ENCODE data around the gene PAFAH1B2. TPM values are rescaled to one million over a fixed set of nuclear protein-coding genes. Genes with fewer than 3 reads are reported as not detected.
A peak's percentile ranks its signal among the peaks of the same experiment; 100 is the strongest.

Gene PAFAH1B2
- total and polyA plus RNA-seq, 2 of the 8 experiments (the other 6 are each of a cell fraction or from before 2014, with no cell fraction given): 38.2 to 161 TPM

DNA sequence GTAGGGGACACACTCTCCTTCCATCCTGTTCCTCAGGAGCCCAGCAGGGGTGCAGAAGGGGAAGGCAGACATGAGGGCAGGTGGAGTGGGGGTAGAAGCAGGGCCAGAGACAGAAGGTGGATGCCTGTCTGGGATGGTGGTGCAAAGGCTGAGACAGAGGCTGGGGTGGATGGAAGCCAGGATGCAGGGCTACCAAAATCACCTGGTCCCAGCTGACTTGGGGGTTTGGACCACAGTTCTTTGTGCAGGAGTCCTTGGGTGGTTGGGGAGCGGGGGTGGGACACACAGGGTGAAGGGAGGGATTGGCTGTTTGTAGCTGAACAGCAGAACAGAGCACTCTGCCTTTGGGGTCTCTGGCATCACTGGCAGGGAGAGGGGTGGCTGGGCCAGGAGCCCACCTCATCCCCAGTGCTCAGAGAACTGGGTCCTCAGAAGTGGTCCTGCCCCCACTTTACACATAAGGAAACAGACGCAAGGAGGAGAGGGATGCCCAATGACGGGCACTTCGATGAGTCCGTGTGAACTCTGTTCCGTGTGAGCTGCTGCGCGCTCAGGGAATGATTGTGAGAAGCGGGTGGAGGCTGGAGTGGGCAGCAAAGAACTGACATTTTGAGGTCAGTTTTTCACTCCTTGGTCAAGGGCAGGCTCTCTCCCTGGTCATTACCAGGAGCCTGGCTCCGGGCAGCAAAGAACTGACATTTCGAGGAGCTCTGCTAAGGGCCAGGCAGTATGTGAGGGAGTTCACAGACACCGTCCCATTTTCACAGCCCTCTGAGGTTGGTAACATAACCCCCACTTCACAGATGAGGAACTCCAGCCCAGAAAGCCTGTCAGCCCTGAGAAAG, 56.9 kb downstream of the PAFAH1B2 start:
- Histone ChIP-seq H2BK15ac (ENCODE audit: low read length) (no peak overlapping the region), H3K79me2 (ENCODE audit: control insufficient read depth in 1 of 2, insufficient read depth in 2 of 2, low read length in 2 of 2) (peaks cover 0 to 14% of the 10 kb centered on the region in 2 experiments; a peak in 1 of 4 replicates), H2BK20ac (ENCODE audit: low read length) (no peak overlapping the region), H2AK5ac (ENCODE audit: low read depth, low read length) (peak overlapping the region; percentile 59; the same call in 1 of the 2 replicates), H3K23me2 (ENCODE audit: low read depth, low read length) (peaks cover 6% of the 10 kb centered on the region; the same call in 1 of the 2 replicates), H3K56ac (replicated peaks; ENCODE audit: insufficient read length, low read depth, low read length) (no peak overlapping the region), H3K27me3 (replicated peaks in 1 of 4; ENCODE audit: control insufficient read depth in 3 of 4, extremely low read depth in 1 of 4, insufficient read depth in 3 of 4, low read length in 3 of 4) (no peaks in the 10 kb centered on the region; a peak in 1 of 7 replicates), H4K5ac (ENCODE audit: insufficient read length, low read depth, low read length) (no peak overlapping the region), H3K14ac (ENCODE audit: insufficient read length) (no peak overlapping the region), H3K79me1 (ENCODE audit: low read depth, low read length) (no peaks in the 10 kb centered on the region; the same call in 1 of the 2 replicates), H4K91ac (replicated peaks; ENCODE audit: insufficient read length, low read length) (peak overlapping the region; percentile 25), H3K4me2 (ENCODE audit: insufficient read depth in 1 of 2, low read depth in 2 of 2, low read length in 2 of 2) (peak overlapping the region; percentile 67 to 81), H2BK120ac (replicated peaks; ENCODE audit: low read depth, low read length) (no peak overlapping the region), H3K9me3 (ENCODE audit: insufficient read depth in 2 of 2, low read depth in 1 of 2, low read length in 1 of 2) (no peaks in the 10 kb centered on the region), H3K18ac (ENCODE audit: extremely low read depth, low read length) (no peak overlapping the region), H3K4me1 (replicated peaks in 1 of 4; ENCODE audit: control insufficient read depth in 3 of 4, insufficient read depth in 4 of 4, low read length in 3 of 4) (peaks cover 7 to 32% (median 28%) of the 10 kb centered on the region in 4 experiments), H3K27ac (ENCODE audit: low read depth, low read length) (no peak overlapping the region), H4K20me1 (replicated peaks in 1 of 2; ENCODE audit: control insufficient read depth in 1 of 2, insufficient read depth in 2 of 2, low read length in 2 of 2) (peaks cover 2% of the 10 kb centered on the region in 2 experiments), H3K4ac (replicated peaks; ENCODE audit: insufficient read length, low read depth, low read length) (no peak overlapping the region), H3K9ac (replicated peaks in 1 of 4; ENCODE audit: extremely low read depth in 1 of 4, low read depth in 3 of 4, low read length in 3 of 4) (peak overlapping the region in 1 of 4 experiments; percentile 34; a peak in 3 of 7 replicates), H3K4me3 (ENCODE audit: extremely low read depth in 1 of 4, insufficient read depth in 2 of 4, low read depth in 3 of 4, low read length in 4 of 4) (peak overlapping the region in 2 of 4 experiments; percentile 37 to 58; a peak in 5 of 8 replicates), H2BK5ac (ENCODE audit: low read depth, low read length) (peak overlapping the region; percentile 35; the same call in 1 of the 2 replicates), H2AFZ (ENCODE audit: low read length) (no peak overlapping the region), H4K8ac (ENCODE audit: extremely low read depth, insufficient read depth, low read length) (peak overlapping the region; percentile 38), H2BK12ac (ENCODE audit: low read depth, low read length) (no peak overlapping the region), H3K23ac (ENCODE audit: insufficient read length) (no peak overlapping the region), H3K36me3 (ENCODE audit: control insufficient read depth in 2 of 4, insufficient read depth in 4 of 4, low read length in 3 of 4) (peaks cover 2 to 8% (median 5%) of the 10 kb centered on the region in 4 experiments; a peak in 3 of 8 replicates)
- CTCF ChIA-PET (ENCODE audit: partially characterized antibody): interaction anchor here (0.6 to 18.7 kb wide), 3 partner anchors 19 to 346 kb away, joined by 3 to 449 read pairs (median 249); partner anchors contain the start of genes PCSK7, RNF214 and SIDT2
- DNase-seq (ENCODE audit: low read depth in 1 of 2, low spot score in 2 of 2) (no peak), FAIRE-seq (no peak)
- 84% methylated on average over 12 of the region's 12 CpGs; no CpG with 5 or more reads in 1 of the 2 experiments for WGBS, 2 experiments (ENCODE audit: extremely low coverage in 1 of 2, insufficient coverage in 1 of 2, insufficient read length in 1 of 2, insufficient replicate concordance in 2 of 2, low coverage in 1 of 2, low lambda C conversion rate in 2 of 2, missing lambda C conversion rate in 1 of 2)
- TF ChIP-seq ZNF274 (IDR thresholded peaks at IDR 0.05; ENCODE audit: borderline replicate concordance, extremely low read depth, low read length) (no peak), POLR2A (IDR thresholded peaks at IDR 0.05; ENCODE audit: control extremely low read depth in 1 of 2, low read depth in 2 of 2, low read length in 2 of 2) (peak; percentile 57 to 69), POLR2AphosphoS5 (IDR thresholded peaks at IDR 0.05; ENCODE audit: low read depth, low read length) (peak; percentile 14)
- POLR2A ChIA-PET (ENCODE audit: partially characterized antibody): interaction anchor here (1.0 to 10.3 kb wide), 7 partner anchors 11 to 28 kb away, joined by 3 to 153 read pairs (median 5); partner anchors contain the start of gene SIDT2

Data from H1 (cell line).